Measurements from ENCODE around the gene ABHD10. TPM values are rescaled to one million over a fixed set of nuclear protein-coding genes. Genes with fewer than 3 reads are reported as not detected.

Gene ABHD10
- total and polyA plus RNA-seq, 10 of the 15 experiments (the other 5 are each of a cell fraction or from before 2014, with no cell fraction given), result 12.3 to 51.0 (median 28.9) TPM

DNA sequence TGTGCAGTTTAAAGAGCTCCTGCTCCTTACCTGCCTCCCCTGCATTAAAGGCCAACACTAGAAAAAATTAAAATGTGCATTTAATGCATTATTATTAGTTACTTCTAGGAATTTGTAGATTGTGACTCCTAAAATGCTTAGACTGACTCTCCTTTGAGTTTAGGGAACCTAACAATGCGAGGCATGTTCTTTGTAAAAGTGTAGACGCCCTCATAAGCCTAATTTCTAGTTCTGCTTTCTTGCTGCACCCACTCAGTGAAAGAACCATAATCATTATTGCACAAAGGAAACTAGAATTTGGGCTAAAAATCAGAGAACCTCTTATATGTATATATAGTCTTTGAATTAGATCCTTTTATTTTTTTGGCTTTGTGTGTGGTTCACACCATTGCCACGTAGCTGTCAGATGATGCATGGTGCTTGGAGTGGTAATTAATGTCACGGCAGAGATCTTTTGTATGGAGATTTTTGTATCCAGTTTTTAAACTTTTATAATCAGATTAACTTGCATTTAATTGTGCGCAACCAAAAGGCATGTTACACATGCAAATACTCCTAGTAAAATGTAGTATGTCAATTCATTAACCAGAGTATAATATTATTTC lies 710 bp downstream of the ABHD10 start (continued):
- TF ChIP-seq NKRF (conservative IDR thresholded peaks at IDR 0.05) (no peak; the same call in 1 of the 2 replicates), POLR2AphosphoS5 (IDR thresholded peaks at IDR 0.05; ENCODE audit: low read length) (no peak), TCF7 (IDR thresholded peaks at IDR 0.05; ENCODE audit: borderline replicate concordance) (no peak), MYB (IDR thresholded peaks at IDR 0.05; ENCODE audit: borderline replicate concordance, low read depth, low read length) (no peak), ETV6 (conservative IDR thresholded peaks at IDR 0.05 in 1 of 2, IDR thresholded peaks at IDR 0.05 in 1 of 2; ENCODE audit: borderline replicate concordance in 1 of 2, low read depth in 1 of 2) (0 out of 4 replicates have a peak, but pooled peaks of 1 of the 2 experiments have one; percentile 16), IRF5 (IDR thresholded peaks at IDR 0.05; ENCODE audit: borderline replicate concordance) (no peak), SMC3 (IDR thresholded peaks at IDR 0.05; ENCODE audit: borderline replicate concordance, low read length) (no peak), GABPA (IDR thresholded peaks at IDR 0.05; ENCODE audit: low read depth) (no peak), STAT1 (conservative IDR thresholded peaks at IDR 0.05) (no peak), STAT3 (IDR thresholded peaks at IDR 0.05; ENCODE audit: low read depth, low read length) (no peak), TCF12 (IDR thresholded peaks at IDR 0.05; ENCODE audit: low read depth, low read length) (no peak), SP1 (IDR thresholded peaks at IDR 0.05; ENCODE audit: low read depth, low read length) (no peak), SMARCA5 (IDR thresholded peaks at IDR 0.05) (peak; percentile 7; the same call in 1 of the 2 replicates), HCFC1 (IDR thresholded peaks at IDR 0.05; ENCODE audit: low read length) (no peak), SKIL (IDR thresholded peaks at IDR 0.05; ENCODE audit: low read depth, poor library complexity, severe bottlenecking) (peak; percentile 35)
- TF ChIP-seq, protein P1, sequence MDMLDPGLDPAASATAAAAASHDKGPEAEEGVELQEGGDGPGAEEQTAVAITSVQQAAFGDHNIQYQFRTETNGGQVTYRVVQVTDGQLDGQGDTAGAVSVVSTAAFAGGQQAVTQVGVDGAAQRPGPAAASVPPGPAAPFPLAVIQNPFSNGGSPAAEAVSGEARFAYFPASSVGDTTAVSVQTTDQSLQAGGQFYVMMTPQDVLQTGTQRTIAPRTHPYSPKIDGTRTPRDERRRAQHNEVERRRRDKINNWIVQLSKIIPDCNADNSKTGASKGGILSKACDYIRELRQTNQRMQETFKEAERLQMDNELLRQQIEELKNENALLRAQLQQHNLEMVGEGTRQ (IDR thresholded peaks at IDR 0.05; ENCODE audit: borderline replicate concordance, low read depth, low read length), result no peak
- TF ChIP-seq, protein P2, sequence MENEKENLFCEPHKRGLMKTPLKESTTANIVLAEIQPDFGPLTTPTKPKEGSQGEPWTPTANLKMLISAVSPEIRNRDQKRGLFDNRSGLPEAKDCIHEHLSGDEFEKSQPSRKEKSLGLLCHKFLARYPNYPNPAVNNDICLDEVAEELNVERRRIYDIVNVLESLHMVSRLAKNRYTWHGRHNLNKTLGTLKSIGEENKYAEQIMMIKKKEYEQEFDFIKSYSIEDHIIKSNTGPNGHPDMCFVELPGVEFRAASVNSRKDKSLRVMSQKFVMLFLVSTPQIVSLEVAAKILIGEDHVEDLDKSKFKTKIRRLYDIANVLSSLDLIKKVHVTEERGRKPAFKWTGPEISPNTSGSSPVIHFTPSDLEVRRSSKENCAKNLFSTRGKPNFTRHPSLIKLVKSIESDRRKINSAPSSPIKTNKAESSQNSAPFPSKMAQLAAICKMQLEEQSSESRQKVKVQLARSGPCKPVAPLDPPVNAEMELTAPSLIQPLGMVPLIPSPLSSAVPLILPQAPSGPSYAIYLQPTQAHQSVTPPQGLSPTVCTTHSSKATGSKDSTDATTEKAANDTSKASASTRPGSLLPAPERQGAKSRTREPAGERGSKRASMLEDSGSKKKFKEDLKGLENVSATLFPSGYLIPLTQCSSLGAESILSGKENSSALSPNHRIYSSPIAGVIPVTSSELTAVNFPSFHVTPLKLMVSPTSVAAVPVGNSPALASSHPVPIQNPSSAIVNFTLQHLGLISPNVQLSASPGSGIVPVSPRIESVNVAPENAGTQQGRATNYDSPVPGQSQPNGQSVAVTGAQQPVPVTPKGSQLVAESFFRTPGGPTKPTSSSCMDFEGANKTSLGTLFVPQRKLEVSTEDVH (IDR thresholded peaks at IDR 0.05; ENCODE audit: low read depth, partially characterized antibody), result no peak
- TF ChIP-seq, protein P3, sequence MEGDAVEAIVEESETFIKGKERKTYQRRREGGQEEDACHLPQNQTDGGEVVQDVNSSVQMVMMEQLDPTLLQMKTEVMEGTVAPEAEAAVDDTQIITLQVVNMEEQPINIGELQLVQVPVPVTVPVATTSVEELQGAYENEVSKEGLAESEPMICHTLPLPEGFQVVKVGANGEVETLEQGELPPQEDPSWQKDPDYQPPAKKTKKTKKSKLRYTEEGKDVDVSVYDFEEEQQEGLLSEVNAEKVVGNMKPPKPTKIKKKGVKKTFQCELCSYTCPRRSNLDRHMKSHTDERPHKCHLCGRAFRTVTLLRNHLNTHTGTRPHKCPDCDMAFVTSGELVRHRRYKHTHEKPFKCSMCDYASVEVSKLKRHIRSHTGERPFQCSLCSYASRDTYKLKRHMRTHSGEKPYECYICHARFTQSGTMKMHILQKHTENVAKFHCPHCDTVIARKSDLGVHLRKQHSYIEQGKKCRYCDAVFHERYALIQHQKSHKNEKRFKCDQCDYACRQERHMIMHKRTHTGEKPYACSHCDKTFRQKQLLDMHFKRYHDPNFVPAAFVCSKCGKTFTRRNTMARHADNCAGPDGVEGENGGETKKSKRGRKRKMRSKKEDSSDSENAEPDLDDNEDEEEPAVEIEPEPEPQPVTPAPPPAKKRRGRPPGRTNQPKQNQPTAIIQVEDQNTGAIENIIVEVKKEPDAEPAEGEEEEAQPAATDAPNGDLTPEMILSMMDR (IDR thresholded peaks at IDR 0.05 in 2 of 3, conservative IDR thresholded peaks at IDR 0.05 in 1 of 3; ENCODE audit: control insufficient read depth in 2 of 3, extremely low read depth in 1 of 3, insufficient read depth in 1 of 3, low read depth in 3 of 3, low read length in 3 of 3), result no peak

Measured in GM12878 (cell line).